Cerebellar nuclear complex (tissue), 1 donor: ENCODE results near the gene UCKL1.
"Not testable (repeated sequence)": the region's sequence is repeated elsewhere in the genome, so short reads cannot be mapped to it uniquely, and the experiment has no call there.

Experiments used
- DNase-seq, 2 experiments: peaks; one replicate each; lab custom pipeline; 2025; lab: John Stamatoyannopoulos, UW

The UCKL1 gene

GRCh38 chr20:63955827-63956663 is at the start of gene UCKL1:
UCKL1 (minus strand) TSS chr20:63956416; CDS start chr20:63956372, 44 bp downstream.
- DNase-seq, result peak in 1 of 2 experiments; percentile 13

GRCh38 chr20:64005394-64005793 is 49.2 kb upstream of the UCKL1 start:
- no peak for DNase-seq

GRCh38 chr20:64003960-64004725 is 47.9 kb upstream of the UCKL1 start:
- no peak for DNase-seq

- DNase-seq, result peak; percentile 89 to 96
Observed at GRCh38 chr20:64001607-64002011, 45.4 kb upstream of the UCKL1 start.

- DNase-seq, result peak; percentile 76 to 86
Observed at GRCh38 chr20:64000906-64001305, 44.7 kb upstream of the UCKL1 start.

GRCh38 chr20:63982937-63983336 is 26.7 kb upstream of the UCKL1 start:
- DNase-seq, result no peak

- peak; percentile 42 to 76 for DNase-seq
Observed at GRCh38 chr20:63980806-63981728, 24.9 kb upstream of the UCKL1 start, which contains the start of gene PRPF6. PRPF6 (plus strand) TSS chr20:63981132; CDS start chr20:63981246, 114 bp downstream.

- no peak for DNase-seq
Observed at GRCh38 chr20:63980317-63980805, 24.1 kb upstream of the UCKL1 start.

- DNase-seq, result no peak
Observed at GRCh38 chr20:63979557-63980316, 23.5 kb upstream of the UCKL1 start, which contains the start of gene SAMD10. SAMD10 (minus strand) TSS chr20:63979642; CDS start chr20:63979467, 175 bp downstream.

- DNase-seq, result no peak
Observed at GRCh38 chr20:63979229-63979556, 23.0 kb upstream of the UCKL1 start.

- DNase-seq, result no peak
Observed at GRCh38 chr20:63978319-63979228, 22.4 kb upstream of the UCKL1 start.

GRCh38 chr20:63977739-63978276 is 21.6 kb upstream of the UCKL1 start:
- DNase-seq, result no peak

GRCh38 chr20:63976980-63977738 is 20.9 kb upstream of the UCKL1 start:
- no peak for DNase-seq

- DNase-seq, result not testable (repeated sequence)
Observed at GRCh38 chr20:63976511-63976910, 20.3 kb upstream of the UCKL1 start.

GRCh38 chr20:63974402-63975200 is 18.4 kb upstream of the UCKL1 start:
- DNase-seq, result peak; percentile 89 to 93

- peak in 1 of 2 experiments; percentile 78 for DNase-seq
Observed at GRCh38 chr20:63973636-63974401, 17.6 kb upstream of the UCKL1 start.

GRCh38 chr20:63973160-63973479 is 16.9 kb upstream of the UCKL1 start:
- DNase-seq, result no peak
